GM12872 (cell line): ENCODE measurements around the gene TIMP1.
A peak's percentile ranks its signal among the peaks of the same experiment; 100 is the strongest.

ENCODE experiments used
- TF ChIP-seq, protein P1 (sequence below): IDR thresholded peaks from 3 replicates; pipeline ENCODE4 v1.5.1; 2011; ENCODE audit warnings: low read depth, mild to moderate bottlenecking, low read length, moderate library complexity; ENCODE audit not compliant: insufficient read depth

Gene TIMP1

DNA sequence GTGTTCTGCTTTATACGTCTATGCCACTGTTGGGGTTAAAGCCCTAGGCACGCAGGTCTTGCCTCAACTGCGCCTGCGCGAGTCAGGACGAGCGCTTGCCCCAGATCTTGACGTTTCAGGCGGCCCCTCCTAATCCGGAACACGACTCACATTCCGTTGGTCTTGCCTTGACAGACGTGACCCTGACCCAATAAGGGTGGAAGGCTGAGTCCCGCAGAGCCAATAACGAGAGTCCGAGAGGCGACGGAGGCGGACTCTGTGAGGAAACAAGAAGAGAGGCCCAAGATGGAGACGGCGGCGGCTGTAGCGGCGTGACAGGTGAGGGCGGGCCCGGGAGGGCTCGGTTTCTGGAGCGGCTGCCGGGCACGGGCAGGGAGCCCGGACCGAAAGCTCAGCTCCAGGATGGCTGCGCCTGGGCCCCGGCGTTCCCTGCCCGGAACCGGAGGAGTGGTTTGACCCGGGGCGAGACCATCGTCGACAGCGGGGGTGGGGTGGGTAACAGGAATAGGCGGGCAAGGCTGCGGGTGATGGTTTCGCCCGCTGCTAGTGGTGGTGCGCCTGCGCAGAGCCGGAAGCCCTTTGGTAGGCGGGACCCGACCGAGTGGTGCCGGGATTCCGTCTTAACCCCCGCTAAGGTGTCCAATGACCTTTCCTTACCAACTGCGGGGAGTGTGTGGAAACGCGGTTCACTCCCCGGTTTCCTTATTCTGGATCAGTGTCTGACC lies 21.1 kb upstream of the TIMP1 start, which contains the start of gene ARAF:
Gene ARAF (plus strand): TSS at position 272 of the 725 bp plus-strand sequence. CDS start 1,763 bp downstream, outside the sequence.
- TF ChIP-seq, protein P1, sequence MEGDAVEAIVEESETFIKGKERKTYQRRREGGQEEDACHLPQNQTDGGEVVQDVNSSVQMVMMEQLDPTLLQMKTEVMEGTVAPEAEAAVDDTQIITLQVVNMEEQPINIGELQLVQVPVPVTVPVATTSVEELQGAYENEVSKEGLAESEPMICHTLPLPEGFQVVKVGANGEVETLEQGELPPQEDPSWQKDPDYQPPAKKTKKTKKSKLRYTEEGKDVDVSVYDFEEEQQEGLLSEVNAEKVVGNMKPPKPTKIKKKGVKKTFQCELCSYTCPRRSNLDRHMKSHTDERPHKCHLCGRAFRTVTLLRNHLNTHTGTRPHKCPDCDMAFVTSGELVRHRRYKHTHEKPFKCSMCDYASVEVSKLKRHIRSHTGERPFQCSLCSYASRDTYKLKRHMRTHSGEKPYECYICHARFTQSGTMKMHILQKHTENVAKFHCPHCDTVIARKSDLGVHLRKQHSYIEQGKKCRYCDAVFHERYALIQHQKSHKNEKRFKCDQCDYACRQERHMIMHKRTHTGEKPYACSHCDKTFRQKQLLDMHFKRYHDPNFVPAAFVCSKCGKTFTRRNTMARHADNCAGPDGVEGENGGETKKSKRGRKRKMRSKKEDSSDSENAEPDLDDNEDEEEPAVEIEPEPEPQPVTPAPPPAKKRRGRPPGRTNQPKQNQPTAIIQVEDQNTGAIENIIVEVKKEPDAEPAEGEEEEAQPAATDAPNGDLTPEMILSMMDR, result no peak

DNA sequence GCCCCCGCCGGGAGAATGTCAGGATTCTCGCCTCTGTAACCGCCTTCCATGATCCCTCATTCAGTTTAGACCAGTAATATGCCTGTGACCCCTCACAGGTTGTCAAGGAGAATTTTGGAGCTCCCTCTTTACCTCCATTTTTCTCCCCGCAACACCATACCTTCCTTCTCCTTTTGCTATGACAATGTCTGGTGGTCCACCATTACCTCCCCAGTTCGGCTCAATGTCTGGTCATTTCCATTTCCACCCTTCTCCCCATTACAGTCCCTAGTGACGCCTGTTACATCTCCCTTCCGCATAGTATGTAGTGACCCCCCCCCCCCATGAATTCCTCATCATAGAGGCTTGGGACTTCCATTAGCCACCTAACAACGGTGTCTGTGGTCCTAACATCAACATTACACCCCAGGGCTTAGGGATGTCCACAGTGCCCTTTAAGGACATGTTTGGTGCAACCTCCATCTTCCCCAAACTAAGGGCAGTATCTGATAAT lies 20.5 kb upstream of the TIMP1 start:
- TF ChIP-seq, protein P1, result no peak

DNA sequence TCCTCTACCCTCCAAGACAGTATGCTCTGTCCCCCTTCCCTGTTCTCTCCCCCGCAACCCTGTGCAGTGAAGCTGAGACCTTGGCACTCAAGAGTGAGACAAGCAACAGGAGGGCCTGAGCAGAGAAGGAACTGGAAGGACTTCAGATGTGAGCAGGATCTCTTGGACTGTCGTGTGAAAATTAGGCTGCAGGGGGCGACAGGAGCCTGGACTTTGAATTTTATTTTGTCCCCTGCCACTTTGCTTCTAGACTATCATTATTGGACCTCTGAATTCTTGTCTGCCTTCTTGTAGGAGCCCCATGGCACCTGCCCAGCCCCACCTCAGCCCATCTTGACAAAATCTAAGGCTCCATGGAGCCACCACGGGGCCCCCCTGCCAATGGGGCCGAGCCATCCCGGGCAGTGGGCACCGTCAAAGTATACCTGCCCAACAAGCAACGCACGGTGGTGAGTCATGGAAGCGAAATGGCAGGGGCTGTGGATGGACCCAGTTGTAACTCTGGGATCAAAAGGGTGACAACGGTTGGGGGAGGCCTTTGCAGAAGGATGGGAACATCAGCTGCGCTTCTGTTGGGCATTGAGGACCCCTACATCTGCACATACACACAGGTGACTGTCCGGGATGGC lies 19.5 kb upstream of the TIMP1 start:
- TF ChIP-seq, protein P1, result peak; percentile 39; the same call in 1 of the 3 replicates

DNA sequence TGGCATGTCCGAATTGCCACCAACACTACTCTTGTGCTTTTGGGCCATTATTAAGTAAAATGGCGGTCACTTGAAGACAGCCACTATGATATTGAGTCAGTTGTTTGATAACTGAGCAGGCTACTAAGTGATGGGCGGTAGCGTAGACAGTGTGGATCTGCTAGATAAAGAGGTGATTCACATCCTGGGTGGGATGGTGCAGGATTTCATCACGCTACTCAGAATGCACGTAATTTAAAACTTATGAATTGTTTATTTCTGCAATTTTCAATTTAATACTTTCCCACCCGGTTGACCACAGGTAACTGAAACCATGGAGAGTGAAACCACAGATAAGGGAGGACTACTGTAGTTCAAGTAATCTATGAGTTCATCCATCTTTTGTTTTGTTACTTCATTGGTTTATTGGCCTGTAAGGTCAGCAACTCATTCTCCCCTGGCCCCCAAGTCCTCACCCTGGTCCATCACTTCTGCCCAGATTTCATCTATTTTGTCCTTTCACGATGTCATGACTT lies 18.4 kb upstream of the TIMP1 start:
- TF ChIP-seq, protein P1, result no peak

DNA sequence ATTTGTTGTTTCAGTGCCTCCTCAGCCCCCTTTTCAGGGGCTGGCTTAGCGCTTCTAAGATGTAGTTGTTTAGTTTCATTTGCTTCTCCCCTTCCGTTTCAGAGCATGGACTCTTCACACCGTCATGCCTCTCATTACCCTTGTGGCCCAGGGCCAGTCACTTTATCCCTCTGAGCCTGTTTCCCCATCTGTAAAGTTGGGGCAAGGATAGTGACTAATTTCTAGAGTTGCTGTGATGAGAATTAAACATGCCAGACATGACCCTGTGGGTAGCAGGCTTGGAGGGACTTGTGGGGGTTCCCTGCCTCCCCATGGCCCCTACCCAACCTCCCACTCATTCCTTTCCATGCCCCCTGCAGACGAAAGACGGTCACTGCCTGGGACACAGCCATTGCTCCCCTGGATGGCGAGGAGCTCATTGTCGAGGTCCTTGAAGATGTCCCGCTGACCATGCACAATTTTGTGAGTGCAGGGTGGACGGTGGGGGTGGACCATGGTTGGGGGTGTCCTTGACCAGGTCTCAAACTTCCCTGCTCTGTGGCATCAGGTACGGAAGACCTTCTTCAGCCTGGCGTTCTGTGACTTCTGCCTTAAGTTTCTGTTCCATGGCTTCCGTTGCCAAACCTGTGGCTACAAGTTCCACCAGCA lies 17.7 kb upstream of the TIMP1 start:
- TF ChIP-seq, protein P1, result no peak

DNA sequence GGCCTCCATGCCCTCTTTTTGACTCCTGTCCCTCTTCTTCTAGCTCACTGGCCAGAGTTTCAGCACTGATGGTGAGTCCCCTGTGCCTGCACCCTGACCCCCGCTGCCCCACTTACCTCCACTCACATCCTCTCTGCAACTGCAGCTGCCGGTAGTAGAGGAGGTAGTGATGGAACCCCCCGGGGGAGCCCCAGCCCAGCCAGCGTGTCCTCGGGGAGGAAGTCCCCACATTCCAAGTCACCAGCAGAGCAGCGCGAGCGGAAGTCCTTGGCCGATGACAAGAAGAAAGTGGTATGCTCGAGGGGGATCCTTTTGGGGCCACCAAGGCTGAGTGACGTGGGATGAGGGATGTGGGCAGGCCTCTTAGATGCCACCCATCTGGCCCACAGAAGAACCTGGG lies 15.4 kb upstream of the TIMP1 start:
- TF ChIP-seq, protein P1, result no peak
